ENCODE measurements around the gene PRR33.

GRCh38 chr11:1896923-1897322 lies 5.2 kb upstream of the PRR33 start:
- TF ChIP-seq, protein P1, sequence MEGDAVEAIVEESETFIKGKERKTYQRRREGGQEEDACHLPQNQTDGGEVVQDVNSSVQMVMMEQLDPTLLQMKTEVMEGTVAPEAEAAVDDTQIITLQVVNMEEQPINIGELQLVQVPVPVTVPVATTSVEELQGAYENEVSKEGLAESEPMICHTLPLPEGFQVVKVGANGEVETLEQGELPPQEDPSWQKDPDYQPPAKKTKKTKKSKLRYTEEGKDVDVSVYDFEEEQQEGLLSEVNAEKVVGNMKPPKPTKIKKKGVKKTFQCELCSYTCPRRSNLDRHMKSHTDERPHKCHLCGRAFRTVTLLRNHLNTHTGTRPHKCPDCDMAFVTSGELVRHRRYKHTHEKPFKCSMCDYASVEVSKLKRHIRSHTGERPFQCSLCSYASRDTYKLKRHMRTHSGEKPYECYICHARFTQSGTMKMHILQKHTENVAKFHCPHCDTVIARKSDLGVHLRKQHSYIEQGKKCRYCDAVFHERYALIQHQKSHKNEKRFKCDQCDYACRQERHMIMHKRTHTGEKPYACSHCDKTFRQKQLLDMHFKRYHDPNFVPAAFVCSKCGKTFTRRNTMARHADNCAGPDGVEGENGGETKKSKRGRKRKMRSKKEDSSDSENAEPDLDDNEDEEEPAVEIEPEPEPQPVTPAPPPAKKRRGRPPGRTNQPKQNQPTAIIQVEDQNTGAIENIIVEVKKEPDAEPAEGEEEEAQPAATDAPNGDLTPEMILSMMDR (IDR thresholded peaks at IDR 0.05): no peak
- no peak for TF ChIP-seq EP300 (IDR thresholded peaks at IDR 0.05)

All from sigmoid colon (tissue), 4 donors.